GM19463 (cell line): Measurements from ENCODE around the gene TBPL2.
"Not testable (repeated sequence)": the region's sequence is repeated elsewhere in the genome, so short reads cannot be mapped to it uniquely, and the experiment has no call there.

Experiments used
- ATAC-seq: cut with Tn5 transposase; IDR thresholded peaks from one replicate; pipeline ENCODE4 v1.9.1; 2021; ENCODE audit warnings: mild to moderate bottlenecking, moderate library complexity; ENCODE audit not compliant: unreplicated experiment

TBPL2 gene

GRCh38 chr14:55411426-55412389, 28.7 kb downstream of the TBPL2 start, which contains the start of gene ATG14:
ATG14 (minus strand) TSS chr14:55411830; CDS start chr14:55411822, 8 bp downstream.
- peak; percentile 98 for ATAC-seq

- no peak for ATAC-seq
These were observed 29.5 kb downstream of the TBPL2 start for GRCh38 chr14:55410876-55411275.

- ATAC-seq, result no peak
These were observed 36.1 kb downstream of the TBPL2 start for GRCh38 chr14:55404173-55404854.

- ATAC-seq, result no peak
These were observed 38.7 kb downstream of the TBPL2 start for GRCh38 chr14:55401751-55402150.

GRCh38 chr14:55399852-55400251, 40.6 kb downstream of the TBPL2 start:
- ATAC-seq, result no peak

- no peak for ATAC-seq
These were observed 41.2 kb downstream of the TBPL2 start for GRCh38 chr14:55399183-55399582.

- no peak for ATAC-seq
These were observed 41.7 kb downstream of the TBPL2 start for GRCh38 chr14:55398679-55399078.

- no peak for ATAC-seq
These were observed 51.1 kb downstream of the TBPL2 start for GRCh38 chr14:55389330-55389729.

GRCh38 chr14:55388160-55388559, 52.3 kb downstream of the TBPL2 start:
- no peak for ATAC-seq

GRCh38 chr14:55387121-55387520, 53.3 kb downstream of the TBPL2 start:
- ATAC-seq, result no peak

GRCh38 chr14:55386037-55386808, 54.2 kb downstream of the TBPL2 start:
- no peak for ATAC-seq

- no peak for ATAC-seq
These were observed 55.9 kb downstream of the TBPL2 start for GRCh38 chr14:55384536-55384935.

GRCh38 chr14:55383541-55384140, 56.8 kb downstream of the TBPL2 start:
- ATAC-seq, result no peak

- not testable (repeated sequence) for ATAC-seq
These were observed 57.4 kb downstream of the TBPL2 start for GRCh38 chr14:55383056-55383466.

- no peak for ATAC-seq
These were observed 57.9 kb downstream of the TBPL2 start for GRCh38 chr14:55382483-55382882.

- no peak for ATAC-seq
These were observed 58.9 kb downstream of the TBPL2 start for GRCh38 chr14:55381561-55381960.

GRCh38 chr14:55381040-55381439, 59.4 kb downstream of the TBPL2 start:
- ATAC-seq, result no peak

GRCh38 chr14:55377236-55377635, 63.2 kb downstream of the TBPL2 start:
- no peak for ATAC-seq

GRCh38 chr14:55374771-55375170, 65.6 kb downstream of the TBPL2 start:
- ATAC-seq, result no peak

GRCh38 chr14:55373784-55374705, 66.4 kb downstream of the TBPL2 start:
- peak; percentile 84 for ATAC-seq
